Fibroblast of peridontal ligament (primary cell): ENCODE data around the gene SLC28A1.
A peak's percentile ranks its signal among the peaks of the same experiment; 100 is the strongest.
"Not testable (repeated sequence)": the region's sequence is repeated elsewhere in the genome, so short reads cannot be mapped to it uniquely, and the experiment has no call there.

ENCODE experiments used
- DNase-seq: peaks from one replicate; pipeline ENCODE4 v3.0.0-alpha.2; 2010; ENCODE audit errors: extremely low read depth

Gene SLC28A1

GRCh38 chr15:84862214-84862975, 22.1 kb upstream of the SLC28A1 start:
- no peak for DNase-seq

GRCh38 chr15:84863565-84864443, 20.7 kb upstream of the SLC28A1 start:
- DNase-seq: peak; percentile 47

- DNase-seq: no peak
These were observed 20.0 kb upstream of the SLC28A1 start for GRCh38 chr15:84864444-84864795.

GRCh38 chr15:84865074-84865569, 19.3 kb upstream of the SLC28A1 start:
- DNase-seq: no peak

- no peak for DNase-seq
These were observed 16.2 kb upstream of the SLC28A1 start for GRCh38 chr15:84868037-84868880.

GRCh38 chr15:84869510-84869909, 15.0 kb upstream of the SLC28A1 start:
- DNase-seq: no peak

- no peak for DNase-seq
These were observed 13.0 kb upstream of the SLC28A1 start for GRCh38 chr15:84871428-84871985.

- DNase-seq: no peak
These were observed 12.2 kb upstream of the SLC28A1 start for GRCh38 chr15:84872009-84872910.

GRCh38 chr15:84873997-84874396, 10.5 kb upstream of the SLC28A1 start:
- DNase-seq: no peak

- no peak for DNase-seq
These were observed 9.3 kb upstream of the SLC28A1 start for GRCh38 chr15:84874981-84875699.

- no peak for DNase-seq
These were observed 8.2 kb upstream of the SLC28A1 start for GRCh38 chr15:84876269-84876668.

- not testable (repeated sequence) for DNase-seq
These were observed 6.8 kb upstream of the SLC28A1 start for GRCh38 chr15:84877701-84878100.

GRCh38 chr15:84878504-84878903, 6.0 kb upstream of the SLC28A1 start:
- peak; percentile 54 for DNase-seq

- DNase-seq: no peak
These were observed 5.2 kb upstream of the SLC28A1 start for GRCh38 chr15:84879088-84879780.

GRCh38 chr15:84880007-84880406, 4.5 kb upstream of the SLC28A1 start:
- no peak for DNase-seq

- no peak for DNase-seq
These were observed 3.5 kb upstream of the SLC28A1 start for GRCh38 chr15:84880822-84881519.

GRCh38 chr15:84881520-84881830, 3.0 kb upstream of the SLC28A1 start:
- DNase-seq: no peak

GRCh38 chr15:84883466-84883865, 996 bp upstream of the SLC28A1 start:
- DNase-seq: no peak

GRCh38 chr15:84885801-84886200, 1.3 kb downstream of the SLC28A1 start:
- DNase-seq: no peak
